Thyroid gland (tissue), 4 donors: ENCODE results near the gene HCN3.
A peak's percentile ranks its signal among the peaks of the same experiment; 100 is the strongest.

ENCODE experiments used
- CTCF ChIP-seq, 6 experiments: fragments of 200-600 bp in 3 of 6; fragments of 450-650 bp in 3 of 6; sonication (generic) in 3 of 6; IDR thresholded peaks; one replicate each; pipeline ENCODE4 v1.5.1; 2016 to 2019; ENCODE audit warnings: antibody characterized with exemption in 6 of 6, mild to moderate bottlenecking in 2 of 6, inconsistent platforms in 1 of 6, moderate library complexity in 1 of 6
- POLR2A ChIP-seq, 2 donors: fragments of 450-650 bp; IDR thresholded peaks; one replicate each; pipeline ENCODE4 v1.6.1; 2017; ENCODE audit warnings: antibody characterized with exemption in 2 of 2, mild to moderate bottlenecking in 2 of 2, moderate library complexity in 1 of 2

- TF ChIP-seq CTCF (IDR thresholded peaks at IDR 0.05) (peak; percentile 72 to 96 (median 94)), POLR2A (IDR thresholded peaks at IDR 0.05) (peak in 1 of 2 donors; percentile 28)
These were observed 45.9 kb downstream of the HCN3 start for GRCh38 chr1:155322953-155323728.
